ENCODE results near the gene GLIS2.

The GLIS2 gene

GRCh38 chr16:4372001-4372577 lies 56.2 kb downstream of the GLIS2 start (continued):
- no peak for TF ChIP-seq REST (tag by site-specific recombination; IDR thresholded peaks at IDR 0.05)
- no peak for TF ChIP-seq ZNF510 (tag by site-specific recombination; IDR thresholded peaks at IDR 0.05; ENCODE audit: insufficient replicate concordance)
- peak; percentile 10; the same call in 1 of the 2 replicates for TF ChIP-seq PATZ1 (tag by site-specific recombination; IDR thresholded peaks at IDR 0.05)
- peak; percentile 25; the same call in 1 of the 2 replicates for TF ChIP-seq EGR2 (tag by site-specific recombination; IDR thresholded peaks at IDR 0.05; ENCODE audit: low read depth)
- no peak for TF ChIP-seq MYNN (tag by site-specific recombination; IDR thresholded peaks at IDR 0.05; ENCODE audit: borderline replicate concordance)
- no peak for TF ChIP-seq ZNF211 (tag by site-specific recombination; IDR thresholded peaks at IDR 0.05; ENCODE audit: low read depth)
- TF ChIP-seq ZNF707 (tag by site-specific recombination; IDR thresholded peaks at IDR 0.05), result no peak
- peak; percentile 71 for TF ChIP-seq ZNF335 (tag by site-specific recombination; conservative IDR thresholded peaks at IDR 0.05)

GRCh38 chr16:4372578-4373355 lies 56.9 kb downstream of the GLIS2 start:
- Histone ChIP-seq H3K36me3 (ENCODE audit: control insufficient read depth in 2 of 2, insufficient read depth in 1 of 2, low read length in 2 of 2) (no peaks in the 10 kb centered on the region; a peak in 1 of 3 replicates), H3K4me1 (ENCODE audit: control insufficient read depth, insufficient read depth, low read length) (peaks cover 21% of the 10 kb centered on the region), H3K4me3 (ENCODE audit: low read depth, low read length) (peak overlapping the region; percentile 45), H3K27ac (ENCODE audit: extremely low read depth, low read depth, low read length) (no peak overlapping the region; the same call in 1 of the 2 replicates), H3K9me3 (ENCODE audit: control insufficient read depth, insufficient read depth, low read depth, low read length) (no peaks in the 10 kb centered on the region)
- TF ChIP-seq ZNF398 (tag by site-specific recombination; IDR thresholded peaks at IDR 0.05) (peak; percentile 68), ZNF174 (tag by site-specific recombination; IDR thresholded peaks at IDR 0.05) (no peak), IKZF3 (tag by site-specific recombination; IDR thresholded peaks at IDR 0.05) (0 out of 2 replicates have a peak, but pooled peaks have one; percentile 4), ZNF335 (tag by site-specific recombination; conservative IDR thresholded peaks at IDR 0.05) (peak; percentile 52; the same call in 1 of the 2 replicates), HIC1 (tag by site-specific recombination; IDR thresholded peaks at IDR 0.05) (peak; percentile 7; the same call in 1 of the 2 replicates)
- ChIA-PET CTCF (interaction anchor here (0.6 to 3.3 kb wide), 3 partner anchors 13 to 173 kb away, joined by 3 to 32 read pairs (median 12); no protein-coding TSS in a partner anchor), POLR2A (interaction anchor here (0.5 to 1.5 kb wide), 3 partner anchors 14 to 705 kb away, joined by 3 to 4 read pairs (median 4); partner anchors contain the start of gene PAM16)
